Measurements from ENCODE around the gene PAQR9. TPM values are rescaled to one million over a fixed set of nuclear protein-coding genes. Genes with fewer than 3 reads are reported as not detected.

Gene PAQR9
- polyA plus RNA-seq, 1 of the 3 experiments (the other 2 are of a cell fraction), result 0.16 TPM

GRCh38 chr3:142987080-142987700 is 23.7 kb upstream of the PAQR9 start:
- peak; percentile 52 for DNase-seq
- H3K4me2 ChIP-seq, result no peak overlapping the region
- no peaks in the 10 kb centered on the region for H4K20me1 ChIP-seq (ENCODE audit: insufficient read depth)
- H3K27me3 ChIP-seq (ENCODE audit: insufficient read depth), result no peaks in the 10 kb centered on the region
- TF ChIP-seq RXRA (IDR thresholded peaks at IDR 0.05; ENCODE audit: borderline replicate concordance, low read depth) (no peak), FOXJ3 (CRISPR knock-in tag; IDR thresholded peaks at IDR 0.05) (no peak), GATA2 (CRISPR knock-in tag; IDR thresholded peaks at IDR 0.05) (no peak), JUND (IDR thresholded peaks at IDR 0.05) (no peak), CHD2 (IDR thresholded peaks at IDR 0.05; ENCODE audit: low read length, partially characterized antibody) (no peak), USF1 (IDR thresholded peaks at IDR 0.05; ENCODE audit: borderline replicate concordance, low read depth) (no peak), RAD21 (IDR thresholded peaks at IDR 0.05; ENCODE audit: low read length) (peak; percentile 74), FOXM1 (IDR thresholded peaks at IDR 0.05; ENCODE audit: low read depth) (no peak), RCOR1 (IDR thresholded peaks at IDR 0.05; ENCODE audit: low read length) (no peak), RFX5 (IDR thresholded peaks at IDR 0.05; ENCODE audit: low read length) (no peak), IRF3 (IDR thresholded peaks at IDR 0.05; ENCODE audit: low read depth, low read length) (no peak), POLR2AphosphoS5 (IDR thresholded peaks at IDR 0.05; ENCODE audit: low read depth, low read length) (no peak), NFIC (IDR thresholded peaks at IDR 0.05; ENCODE audit: borderline replicate concordance) (no peak), TCF12 (IDR thresholded peaks at IDR 0.05) (no peak), CTCF (IDR thresholded peaks at IDR 0.05) (peak; percentile 84), SMC3 (IDR thresholded peaks at IDR 0.05; ENCODE audit: low read depth, low read length) (peak; percentile 68), FOSL2 (IDR thresholded peaks at IDR 0.05; ENCODE audit: borderline replicate concordance, low read depth) (no peak)
- TF ChIP-seq, protein P1, sequence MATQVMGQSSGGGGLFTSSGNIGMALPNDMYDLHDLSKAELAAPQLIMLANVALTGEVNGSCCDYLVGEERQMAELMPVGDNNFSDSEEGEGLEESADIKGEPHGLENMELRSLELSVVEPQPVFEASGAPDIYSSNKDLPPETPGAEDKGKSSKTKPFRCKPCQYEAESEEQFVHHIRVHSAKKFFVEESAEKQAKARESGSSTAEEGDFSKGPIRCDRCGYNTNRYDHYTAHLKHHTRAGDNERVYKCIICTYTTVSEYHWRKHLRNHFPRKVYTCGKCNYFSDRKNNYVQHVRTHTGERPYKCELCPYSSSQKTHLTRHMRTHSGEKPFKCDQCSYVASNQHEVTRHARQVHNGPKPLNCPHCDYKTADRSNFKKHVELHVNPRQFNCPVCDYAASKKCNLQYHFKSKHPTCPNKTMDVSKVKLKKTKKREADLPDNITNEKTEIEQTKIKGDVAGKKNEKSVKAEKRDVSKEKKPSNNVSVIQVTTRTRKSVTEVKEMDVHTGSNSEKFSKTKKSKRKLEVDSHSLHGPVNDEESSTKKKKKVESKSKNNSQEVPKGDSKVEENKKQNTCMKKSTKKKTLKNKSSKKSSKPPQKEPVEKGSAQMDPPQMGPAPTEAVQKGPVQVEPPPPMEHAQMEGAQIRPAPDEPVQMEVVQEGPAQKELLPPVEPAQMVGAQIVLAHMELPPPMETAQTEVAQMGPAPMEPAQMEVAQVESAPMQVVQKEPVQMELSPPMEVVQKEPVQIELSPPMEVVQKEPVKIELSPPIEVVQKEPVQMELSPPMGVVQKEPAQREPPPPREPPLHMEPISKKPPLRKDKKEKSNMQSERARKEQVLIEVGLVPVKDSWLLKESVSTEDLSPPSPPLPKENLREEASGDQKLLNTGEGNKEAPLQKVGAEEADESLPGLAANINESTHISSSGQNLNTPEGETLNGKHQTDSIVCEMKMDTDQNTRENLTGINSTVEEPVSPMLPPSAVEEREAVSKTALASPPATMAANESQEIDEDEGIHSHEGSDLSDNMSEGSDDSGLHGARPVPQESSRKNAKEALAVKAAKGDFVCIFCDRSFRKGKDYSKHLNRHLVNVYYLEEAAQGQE (IDR thresholded peaks at IDR 0.05; ENCODE audit: low read depth, low read length), result no peak
- TF ChIP-seq, protein P2, sequence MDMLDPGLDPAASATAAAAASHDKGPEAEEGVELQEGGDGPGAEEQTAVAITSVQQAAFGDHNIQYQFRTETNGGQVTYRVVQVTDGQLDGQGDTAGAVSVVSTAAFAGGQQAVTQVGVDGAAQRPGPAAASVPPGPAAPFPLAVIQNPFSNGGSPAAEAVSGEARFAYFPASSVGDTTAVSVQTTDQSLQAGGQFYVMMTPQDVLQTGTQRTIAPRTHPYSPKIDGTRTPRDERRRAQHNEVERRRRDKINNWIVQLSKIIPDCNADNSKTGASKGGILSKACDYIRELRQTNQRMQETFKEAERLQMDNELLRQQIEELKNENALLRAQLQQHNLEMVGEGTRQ (IDR thresholded peaks at IDR 0.05; ENCODE audit: borderline replicate concordance, low read depth, low read length), result no peak
- TF ChIP-seq, protein P3, sequence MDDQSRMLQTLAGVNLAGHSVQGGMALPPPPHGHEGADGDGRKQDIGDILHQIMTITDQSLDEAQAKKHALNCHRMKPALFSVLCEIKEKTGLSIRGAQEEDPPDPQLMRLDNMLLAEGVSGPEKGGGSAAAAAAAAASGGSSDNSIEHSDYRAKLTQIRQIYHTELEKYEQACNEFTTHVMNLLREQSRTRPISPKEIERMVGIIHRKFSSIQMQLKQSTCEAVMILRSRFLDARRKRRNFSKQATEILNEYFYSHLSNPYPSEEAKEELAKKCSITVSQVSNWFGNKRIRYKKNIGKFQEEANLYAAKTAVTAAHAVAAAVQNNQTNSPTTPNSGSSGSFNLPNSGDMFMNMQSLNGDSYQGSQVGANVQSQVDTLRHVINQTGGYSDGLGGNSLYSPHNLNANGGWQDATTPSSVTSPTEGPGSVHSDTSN (IDR thresholded peaks at IDR 0.05), result no peak
- H3K9me3 ChIP-seq, result no peaks in the 10 kb centered on the region
- no peaks in the 10 kb centered on the region for H3F3A ChIP-seq (replicated peaks; ENCODE audit: insufficient read depth)
- H3K36me3 ChIP-seq (replicated peaks in 1 of 2; ENCODE audit: control insufficient read depth in 1 of 2, insufficient read depth in 2 of 2, low read length in 1 of 2), result no peaks in the 10 kb centered on the region
- no peaks in the 10 kb centered on the region for H3K79me2 ChIP-seq (ENCODE audit: insufficient read depth)
- POLR2A ChIA-PET, result no interaction called here
- peak overlapping the region; percentile 42; the same call in 1 of the 2 replicates for H2AFZ ChIP-seq (ENCODE audit: low read depth)
- no peak overlapping the region for H3K9ac ChIP-seq
- no peak overlapping the region for H3K4me3 ChIP-seq (ENCODE audit: low read depth in 2 of 2, low read length in 1 of 2)
- H3K9me2 ChIP-seq, result no peaks in the 10 kb centered on the region
- no peak overlapping the region for H3K27ac ChIP-seq (ENCODE audit: low read depth in 2 of 2, low read length in 1 of 2)
- CTCF ChIA-PET, result interaction anchor here (0.6 to 6.2 kb wide), 18 partner anchors 10 to 405 kb away, joined by 3 to 88 read pairs (median 3); partner anchors contain the start of genes PAQR9 and U2SURP
- H3K4me1 ChIP-seq (ENCODE audit: control insufficient read depth in 1 of 2, insufficient read depth in 2 of 2, low read depth in 1 of 2, low read length in 1 of 2), result 0 out of 4 replicates have a peak, but pooled peaks cover 0 to 2% of the 10 kb centered on the region in 2 experiments
- WGBS (ENCODE audit: low lambda C conversion rate), result 44% methylated on average over 5 of the region's 5 CpGs

Measured in SK-N-SH (cell line).